SJCRH30 (cell line): ENCODE data around the gene ZNF746. TPM values are rescaled to one million over a fixed set of nuclear protein-coding genes. Genes with fewer than 3 reads are reported as not detected.

Experiments used
- DNase-seq, 2 experiments: peaks; one replicate each; pipeline ENCODE4 v3.0.0-alpha.2; 2015 to 2020
- H3K27ac ChIP-seq: fragments of 250-450 bp; sonication (Bioruptor Pico); 2 replicates; pipeline ENCODE4 v1.5.1; 2020; ENCODE audit warnings: mild to moderate bottlenecking, moderate library complexity
- H3K27me3 ChIP-seq: fragments of 250-450 bp; sonication (Bioruptor Pico); 2 replicates; pipeline ENCODE4 v1.5.1; 2020; ENCODE audit warnings: mild to moderate bottlenecking, moderate library complexity
- H3K36me3 ChIP-seq: fragments of 250-450 bp; sonication (Bioruptor Pico); 2 replicates; pipeline ENCODE4 v1.5.1; 2020; ENCODE audit warnings: mild to moderate bottlenecking, moderate library complexity
- H3K4me1 ChIP-seq: fragments of 250-450 bp; sonication (Bioruptor Pico); 2 replicates; pipeline ENCODE4 v1.5.1; 2020; ENCODE audit warnings: mild to moderate bottlenecking, moderate library complexity
- H3K4me3 ChIP-seq: fragments of 250-450 bp; sonication (Bioruptor Pico); 2 replicates; pipeline ENCODE4 v1.5.1; 2020; ENCODE audit warnings: mild to moderate bottlenecking, moderate library complexity
- H3K9me3 ChIP-seq: fragments of 250-450 bp; sonication (Bioruptor Pico); replicated peaks from 2 replicates; pipeline ENCODE4 v1.5.1; 2020; ENCODE audit warnings: mild to moderate bottlenecking, moderate library complexity
- total RNA-seq: library from RNA; depleted of rRNA; stranded (reverse); fragments of >200 nt; shearing (Covaris generic); gene quantifications from 2 replicates; pipeline ENCODE4 v1.2.3, GENCODE V29; 2014

Gene ZNF746
- total RNA-seq, 1 experiment from 2014 or later: 14.6 TPM

DNA sequence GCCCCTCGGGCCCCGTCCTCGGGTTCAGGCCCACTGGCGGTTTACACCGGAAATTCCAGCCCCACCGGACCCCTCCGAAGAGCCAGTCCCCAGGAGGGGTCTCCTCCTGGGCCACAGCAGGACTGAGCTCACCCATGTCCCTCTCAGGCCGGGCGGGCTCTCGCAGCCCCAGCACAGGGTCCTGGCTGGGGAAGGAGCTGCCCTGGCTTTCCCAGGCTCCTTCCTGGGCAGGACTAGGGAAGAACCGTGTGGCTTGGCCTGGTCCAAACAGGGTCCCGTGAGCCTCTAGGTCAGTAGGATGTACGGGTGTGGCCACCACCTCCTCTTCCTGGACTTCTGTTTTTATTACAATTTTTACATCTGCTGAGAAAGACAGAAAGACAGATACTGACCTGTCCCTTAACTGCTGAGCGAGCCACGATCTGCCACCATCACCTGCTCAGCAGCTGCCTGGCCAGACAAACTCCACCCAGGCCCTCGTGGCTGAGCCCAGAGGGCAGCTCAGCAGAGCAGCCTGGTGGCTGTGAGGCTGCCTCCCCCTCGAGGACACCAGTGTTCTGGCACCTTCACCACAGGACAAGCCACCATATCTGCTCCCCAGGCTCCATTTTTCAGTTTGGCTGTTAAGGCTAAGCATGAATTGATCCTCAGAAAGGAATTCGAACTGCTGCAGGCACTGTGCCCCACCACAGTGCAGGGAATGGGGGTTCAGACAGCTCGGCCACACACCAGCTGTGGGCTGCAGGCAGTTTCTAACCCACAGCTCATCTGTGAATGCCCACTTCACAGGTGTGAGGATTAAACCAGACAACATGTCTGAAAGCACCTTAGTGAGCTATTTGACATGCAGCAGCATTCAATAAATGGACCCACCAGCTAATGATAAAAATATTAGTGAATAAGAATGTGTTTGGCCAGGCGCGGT lies 22.2 kb downstream of the ZNF746 start:
- Histone ChIP-seq H3K4me1 (no peaks in the 10 kb centered on the region), H3K27ac (no peak overlapping the region), H3K9me3 (peaks cover 7% of the 10 kb centered on the region; the same call in 1 of the 2 replicates), H3K27me3 (no peaks in the 10 kb centered on the region), H3K4me3 (no peak overlapping the region), H3K36me3 (peaks cover 49% of the 10 kb centered on the region)
- no peak for DNase-seq

DNA sequence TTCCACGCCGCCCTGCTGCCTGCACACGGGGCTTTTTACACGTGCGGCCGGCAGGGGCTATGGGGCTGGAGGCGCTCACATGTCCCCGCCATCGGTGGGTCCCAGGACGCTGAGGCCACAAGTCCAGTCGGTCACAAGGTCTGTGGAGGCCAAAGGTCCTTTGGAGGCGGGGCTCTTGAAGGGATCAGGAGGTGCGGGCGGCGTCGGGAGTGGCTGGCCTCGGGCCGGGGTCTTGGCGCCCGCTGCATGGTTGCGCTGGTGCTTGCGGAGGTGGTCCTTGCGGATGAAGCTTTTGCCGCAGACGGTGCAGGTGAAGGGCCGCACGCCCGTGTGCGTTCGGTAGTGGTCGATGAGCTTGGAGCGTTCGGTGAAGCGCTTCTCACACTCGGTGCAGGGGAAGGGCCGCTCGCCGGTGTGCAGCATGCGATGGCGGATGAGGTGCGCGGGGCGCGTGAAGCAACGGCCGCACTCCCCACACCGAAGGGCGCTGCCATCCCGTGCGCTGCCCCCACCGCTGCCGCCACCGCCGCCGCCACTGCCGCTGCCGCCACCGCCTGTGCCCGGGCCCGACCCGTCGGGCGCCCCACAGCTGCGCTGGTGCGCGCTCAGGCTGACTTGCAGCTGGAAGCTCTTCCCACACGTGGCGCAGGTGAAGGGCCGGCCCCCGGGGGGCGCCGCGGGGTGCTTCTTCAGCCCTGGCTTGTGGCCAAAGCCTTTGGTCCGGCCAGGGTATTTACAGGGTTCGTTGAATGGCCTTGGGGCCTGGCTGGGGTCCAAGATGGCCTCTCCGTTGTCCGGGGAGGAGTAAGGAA lies 23.1 kb downstream of the ZNF746 start:
- H3K9me3 ChIP-seq: peaks cover 7% of the 10 kb centered on the region; the same call in 1 of the 2 replicates
- no peaks in the 10 kb centered on the region for H3K4me1 ChIP-seq
- H3K27me3 ChIP-seq: no peaks in the 10 kb centered on the region
- no peak for DNase-seq
- H3K4me3 ChIP-seq: no peak overlapping the region
- peaks cover 43% of the 10 kb centered on the region for H3K36me3 ChIP-seq
- no peak overlapping the region for H3K27ac ChIP-seq

DNA sequence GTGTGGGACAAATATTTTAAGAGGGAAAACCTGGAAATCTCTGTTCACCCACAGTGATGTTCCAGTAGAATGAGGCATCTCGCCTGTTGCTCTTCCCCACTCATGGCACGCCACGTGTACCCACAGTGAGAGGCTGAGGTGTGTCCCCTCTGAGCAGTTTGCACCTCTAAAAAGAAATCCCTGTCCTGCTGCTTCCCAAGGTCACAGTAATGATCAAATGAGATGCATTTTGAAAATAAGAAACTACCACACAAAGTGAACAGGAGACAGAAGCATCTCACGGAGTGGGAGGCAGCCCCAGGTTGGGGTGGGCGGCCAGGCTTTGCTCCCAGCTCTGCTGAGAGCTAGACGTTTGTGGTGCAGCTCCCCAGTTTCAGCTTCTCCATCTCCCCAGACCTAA lies 24.4 kb downstream of the ZNF746 start:
- Histone ChIP-seq H3K4me1 (no peaks in the 10 kb centered on the region), H3K27me3 (no peaks in the 10 kb centered on the region), H3K36me3 (peaks cover 36% of the 10 kb centered on the region), H3K27ac (no peak overlapping the region), H3K9me3 (peaks cover 3% of the 10 kb centered on the region; the same call in 1 of the 2 replicates), H3K4me3 (no peak overlapping the region)
- DNase-seq: no peak

DNA sequence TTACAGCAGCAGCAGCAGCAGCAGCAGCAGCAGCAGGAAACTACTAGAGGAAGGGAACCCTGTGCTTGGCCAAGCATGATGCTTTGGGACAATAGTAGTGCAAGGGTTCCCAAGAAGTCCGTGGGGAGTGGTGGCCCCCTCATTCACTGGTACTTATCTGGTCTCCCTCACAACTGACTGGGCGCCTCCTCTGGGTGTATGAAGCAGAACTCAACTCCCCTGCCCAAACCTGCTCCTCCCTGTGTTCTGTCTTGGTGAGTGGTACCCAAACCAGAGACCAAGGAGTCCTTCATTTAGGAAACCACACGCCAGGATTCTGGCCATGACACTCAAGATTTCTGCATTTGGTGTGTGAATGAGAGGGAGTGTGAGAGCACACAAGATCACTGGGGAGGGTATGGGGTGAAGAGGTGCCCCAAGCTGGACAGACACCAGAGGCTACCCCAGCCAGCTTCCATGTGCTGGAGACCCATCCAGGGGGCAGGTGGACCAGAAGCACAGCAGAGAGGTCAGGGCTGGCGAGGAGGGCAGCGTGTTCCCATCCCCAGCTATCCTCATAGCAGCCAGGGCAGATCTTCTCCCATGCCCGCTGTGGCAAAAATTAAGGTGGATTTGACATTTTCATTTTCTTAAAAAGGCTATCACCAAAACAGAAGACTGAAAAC lies 26.2 kb downstream of the ZNF746 start:
- Histone ChIP-seq H3K27ac (no peak overlapping the region), H3K4me3 (no peak overlapping the region), H3K36me3 (peaks cover 26% of the 10 kb centered on the region), H3K27me3 (no peaks in the 10 kb centered on the region), H3K9me3 (peaks cover 3% of the 10 kb centered on the region; the same call in 1 of the 2 replicates), H3K4me1 (no peaks in the 10 kb centered on the region)
- no peak for DNase-seq

DNA sequence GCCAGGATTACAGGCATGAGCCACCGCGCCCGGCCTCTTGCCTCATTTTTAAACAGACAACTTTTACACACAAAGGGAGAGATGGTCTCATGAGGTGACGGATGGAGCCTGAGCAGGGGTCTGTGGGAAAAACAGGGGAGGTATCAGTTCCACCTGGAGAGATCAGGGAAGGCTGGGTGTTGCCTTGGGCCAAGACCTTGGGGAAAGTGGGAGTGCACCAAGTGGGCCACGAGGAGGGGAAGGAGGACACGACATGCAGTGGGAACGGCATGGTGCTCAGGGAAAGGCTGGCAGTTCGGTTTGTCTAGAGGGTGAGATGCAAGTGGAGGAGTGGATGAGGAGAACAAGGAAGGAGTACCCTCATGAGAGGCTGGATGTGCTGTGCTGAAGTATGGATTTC lies 27.8 kb downstream of the ZNF746 start:
- H3K9me3 ChIP-seq: no peaks in the 10 kb centered on the region
- H3K4me1 ChIP-seq: no peaks in the 10 kb centered on the region
- H3K4me3 ChIP-seq: no peak overlapping the region
- no peak overlapping the region for H3K27ac ChIP-seq
- peaks cover 12% of the 10 kb centered on the region for H3K36me3 ChIP-seq
- H3K27me3 ChIP-seq: no peaks in the 10 kb centered on the region
- no peak for DNase-seq

DNA sequence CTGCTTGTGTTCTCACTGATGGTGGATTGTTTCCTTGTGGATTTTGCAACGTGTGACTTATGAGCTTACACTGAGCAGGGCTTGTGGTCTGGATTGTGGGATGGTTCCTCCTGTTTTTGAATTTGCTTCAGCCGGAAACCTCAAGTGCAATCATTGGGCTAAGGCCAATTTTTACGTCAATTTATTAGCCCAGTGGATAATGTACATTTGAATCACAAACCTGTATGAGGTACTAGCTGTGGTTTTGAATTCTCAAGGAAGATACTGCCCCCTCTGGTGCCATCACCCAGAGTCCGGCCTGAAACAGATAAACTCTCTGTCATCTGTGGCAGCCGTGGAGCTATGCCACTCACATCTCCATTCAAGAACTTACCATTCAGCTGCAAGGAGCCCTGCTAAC lies 29.4 kb downstream of the ZNF746 start:
- no peaks in the 10 kb centered on the region for H3K27me3 ChIP-seq
- no peak for DNase-seq
- H3K36me3 ChIP-seq: no peaks in the 10 kb centered on the region; the same call in 1 of the 2 replicates
- no peaks in the 10 kb centered on the region for H3K9me3 ChIP-seq
- no peaks in the 10 kb centered on the region for H3K4me1 ChIP-seq
- H3K4me3 ChIP-seq: no peak overlapping the region
- H3K27ac ChIP-seq: no peak overlapping the region

DNA sequence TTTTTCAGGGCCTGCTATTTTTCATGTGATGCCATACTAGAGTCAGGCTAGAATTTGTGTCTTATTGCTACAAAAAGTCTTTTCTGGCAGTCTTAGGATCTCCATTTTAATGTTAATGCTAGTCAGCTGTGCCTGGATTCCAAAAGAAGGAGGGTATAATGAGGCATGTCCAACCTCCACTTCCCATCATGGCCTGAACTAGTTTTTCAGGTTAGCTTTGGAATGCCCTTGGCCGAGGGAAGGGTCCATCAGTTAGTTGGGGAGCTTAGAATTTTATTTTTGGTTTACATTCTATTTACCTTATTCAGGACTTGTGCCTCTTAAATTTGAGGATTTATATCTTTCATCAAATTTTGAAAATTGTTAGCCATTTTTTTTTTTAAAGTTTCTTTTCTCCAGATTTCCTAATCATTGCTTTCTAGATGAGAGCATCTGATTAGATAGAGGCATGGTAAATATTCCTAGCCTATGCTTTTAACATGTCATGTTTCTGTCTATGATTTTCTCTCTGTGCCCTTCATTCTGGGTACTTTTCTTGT lies 30.2 kb downstream of the ZNF746 start:
- Histone ChIP-seq H3K27ac (no peak overlapping the region), H3K27me3 (no peaks in the 10 kb centered on the region), H3K36me3 (no peaks in the 10 kb centered on the region), H3K4me1 (no peaks in the 10 kb centered on the region), H3K9me3 (no peaks in the 10 kb centered on the region), H3K4me3 (no peak overlapping the region)
- DNase-seq: no peak

DNA sequence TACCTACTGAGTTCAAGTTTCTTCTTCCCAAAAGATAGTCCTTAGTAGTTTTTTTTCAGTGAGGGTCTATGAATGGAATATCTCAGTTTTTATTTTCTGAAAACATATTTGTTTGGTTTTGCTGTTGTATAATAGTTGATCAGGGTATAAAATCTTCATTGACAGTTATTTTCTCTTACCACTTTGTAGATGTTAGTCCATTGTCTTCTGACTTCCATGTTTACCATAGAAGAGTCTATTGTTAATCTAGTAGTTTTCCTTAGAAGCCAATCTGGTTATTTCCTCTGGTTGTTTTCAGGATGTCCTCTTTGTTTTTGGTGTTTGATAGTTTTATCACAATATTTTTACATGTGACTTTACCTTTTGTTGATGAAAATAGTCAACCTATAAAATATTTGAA lies 31.2 kb downstream of the ZNF746 start:
- no peak overlapping the region for H3K27ac ChIP-seq
- H3K4me1 ChIP-seq: no peaks in the 10 kb centered on the region
- no peaks in the 10 kb centered on the region for H3K27me3 ChIP-seq
- no peak overlapping the region for H3K4me3 ChIP-seq
- H3K36me3 ChIP-seq: no peaks in the 10 kb centered on the region
- DNase-seq: no peak
- no peaks in the 10 kb centered on the region for H3K9me3 ChIP-seq

DNA sequence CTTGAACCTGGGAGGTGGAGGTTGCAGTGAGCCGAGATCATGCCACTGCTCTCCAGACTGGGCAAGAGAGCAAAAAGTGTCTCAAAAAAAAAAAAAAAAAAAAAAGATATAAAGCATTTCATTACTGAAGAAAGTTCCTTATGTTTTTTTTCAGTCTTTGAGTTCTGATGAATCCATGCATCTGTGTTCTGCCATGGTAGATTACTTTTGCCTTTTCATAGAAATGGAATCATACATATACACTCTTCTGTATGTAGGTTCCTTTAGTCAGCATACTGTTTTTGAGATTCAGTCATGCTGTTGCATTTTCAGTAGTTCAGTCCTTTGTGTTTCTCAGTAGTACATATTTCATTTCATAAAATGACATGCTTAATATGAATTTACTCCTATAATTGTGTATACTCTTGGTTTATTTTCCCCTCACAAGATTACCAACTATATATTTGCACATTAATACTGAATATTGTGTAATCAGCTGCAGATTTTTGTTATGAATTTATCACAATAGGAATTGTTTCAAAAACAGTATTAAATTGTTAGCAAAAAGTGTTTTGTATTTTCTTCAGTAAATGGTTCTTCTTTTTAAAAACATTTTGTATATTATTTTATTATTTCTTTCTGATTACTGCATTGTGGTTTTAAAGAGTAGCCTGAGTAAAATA lies 34.0 kb downstream of the ZNF746 start:
- DNase-seq: no peak
- Histone ChIP-seq H3K27me3 (no peaks in the 10 kb centered on the region), H3K4me3 (no peak overlapping the region), H3K9me3 (no peaks in the 10 kb centered on the region), H3K36me3 (no peaks in the 10 kb centered on the region), H3K4me1 (no peaks in the 10 kb centered on the region), H3K27ac (no peak overlapping the region)

DNA sequence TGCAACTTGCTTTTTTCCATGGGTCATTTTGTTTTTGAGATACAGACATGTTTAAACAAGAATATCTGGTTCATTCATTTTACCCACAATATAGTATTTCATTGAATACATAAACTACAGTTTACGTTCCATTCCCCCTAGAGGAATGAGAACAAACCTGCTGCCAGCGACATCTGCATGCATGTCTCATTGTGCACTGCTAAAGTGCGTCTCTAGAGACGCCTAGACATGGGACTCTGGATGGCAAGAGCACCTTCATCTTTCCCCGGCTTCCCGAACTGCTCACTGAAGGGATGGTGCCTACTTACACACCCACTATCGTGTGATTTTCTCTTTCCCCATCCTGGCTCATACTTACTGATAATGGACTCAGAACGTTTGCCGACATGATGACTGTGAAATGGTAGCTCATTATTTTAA lies 35.5 kb downstream of the ZNF746 start:
- H3K27me3 ChIP-seq: no peaks in the 10 kb centered on the region
- H3K4me3 ChIP-seq: no peak overlapping the region
- no peaks in the 10 kb centered on the region for H3K9me3 ChIP-seq
- DNase-seq: no peak
- no peak overlapping the region for H3K27ac ChIP-seq
- no peaks in the 10 kb centered on the region for H3K36me3 ChIP-seq
- no peaks in the 10 kb centered on the region for H3K4me1 ChIP-seq

DNA sequence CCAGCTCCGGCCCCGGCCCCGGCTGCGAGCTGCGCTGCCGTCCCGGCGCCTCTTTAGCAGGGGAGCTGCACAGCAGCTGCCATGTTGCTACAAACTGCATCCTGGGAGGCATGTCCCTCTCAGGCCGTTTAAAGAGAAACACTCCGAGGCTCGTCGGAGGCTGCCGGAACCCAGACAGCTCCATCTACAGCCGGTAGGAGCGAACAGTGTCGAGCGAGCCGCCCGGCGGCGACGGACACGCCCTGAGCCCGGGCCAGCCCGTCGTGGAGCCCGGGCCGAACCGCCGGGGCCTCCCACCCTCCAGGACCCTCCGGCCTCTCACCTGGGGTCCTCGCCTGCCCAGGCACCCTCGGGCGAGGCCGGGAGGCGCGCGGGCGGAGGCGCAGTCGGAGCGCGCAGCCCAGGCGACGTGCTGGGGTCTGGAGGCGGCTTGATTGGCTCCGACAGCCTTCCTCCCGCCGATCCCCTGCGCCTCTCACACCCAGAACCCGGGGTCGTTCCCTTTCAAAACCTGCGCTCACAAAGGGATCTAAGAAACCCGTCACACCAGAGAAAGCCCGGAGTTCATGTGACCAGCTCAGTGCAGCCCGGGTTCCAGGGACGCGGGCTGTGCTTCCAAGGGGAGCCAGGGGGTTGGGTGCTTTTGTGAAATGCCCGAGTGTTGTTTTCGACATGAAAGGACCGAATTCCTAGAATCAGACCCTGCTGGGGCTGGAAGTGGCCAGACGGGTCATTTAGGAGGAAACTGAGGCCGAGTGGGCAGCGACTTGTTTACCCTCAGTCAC lies 36.9 kb downstream of the ZNF746 start, which contains the start of gene ZNF777:
Gene ZNF777 (minus strand): TSS at position 570 of the 785 bp plus-strand sequence. CDS start 5,040 bp downstream, outside the sequence.
- H3K36me3 ChIP-seq: no peaks in the 10 kb centered on the region
- DNase-seq: peak; percentile 82 to 87
- H3K27me3 ChIP-seq: no peaks in the 10 kb centered on the region
- peak within 1 kb of the TSS; percentile 80 for H3K4me3 ChIP-seq
- no peaks in the 10 kb centered on the region for H3K4me1 ChIP-seq
- H3K9me3 ChIP-seq: no peaks in the 10 kb centered on the region
- H3K27ac ChIP-seq: peak within 1 kb of the TSS; percentile 40

DNA sequence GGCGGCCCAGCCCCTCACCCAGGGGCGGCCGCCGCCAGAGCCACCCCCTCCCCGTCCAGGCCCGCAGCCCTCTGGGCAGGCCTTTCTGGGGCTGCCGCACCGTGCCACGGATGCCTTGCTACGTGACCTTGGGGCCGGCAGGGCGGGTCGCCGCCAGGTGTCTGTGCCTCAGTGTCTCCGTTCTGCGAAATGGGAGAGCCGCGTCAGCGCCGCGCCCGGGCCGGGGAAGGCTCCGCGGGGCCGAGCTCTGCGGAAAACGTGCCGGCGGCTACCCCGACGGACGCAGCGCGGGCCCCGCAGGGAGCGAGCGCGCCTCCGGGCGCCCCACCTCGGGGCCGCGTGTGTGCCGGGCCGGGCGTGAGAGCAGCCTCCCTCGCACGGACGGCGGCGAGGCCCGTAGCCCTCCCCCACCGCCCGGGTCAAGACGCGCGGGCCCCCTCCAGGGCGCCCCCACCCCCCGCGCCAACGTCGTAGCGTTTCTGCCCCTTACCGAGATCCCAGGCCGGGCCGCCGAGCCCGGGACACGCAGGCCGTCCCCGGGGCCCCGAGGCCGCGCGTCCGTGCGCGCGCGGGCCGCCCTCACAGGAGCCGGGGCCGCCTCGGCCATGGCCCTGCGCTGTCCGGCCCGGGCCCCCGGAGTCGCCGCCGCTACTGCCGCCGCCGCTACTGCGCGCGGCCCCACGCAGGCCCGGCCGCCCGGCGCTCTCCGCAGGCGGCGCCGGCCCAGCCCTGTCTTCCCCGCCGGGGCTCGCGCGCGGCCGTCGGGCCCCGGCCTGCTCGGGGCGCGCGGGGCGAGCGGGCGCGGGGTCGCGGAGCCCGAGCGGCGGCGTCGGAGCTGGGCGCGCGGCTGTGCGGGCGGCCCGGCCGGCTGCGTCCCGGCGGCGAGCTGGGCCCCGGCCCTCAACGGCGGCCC lies 37.8 kb downstream of the ZNF746 start:
- Histone ChIP-seq H3K4me1 (no peaks in the 10 kb centered on the region), H3K27me3 (no peaks in the 10 kb centered on the region), H3K36me3 (no peaks in the 10 kb centered on the region), H3K9me3 (no peaks in the 10 kb centered on the region), H3K27ac (no peak overlapping the region), H3K4me3 (peak overlapping the region; percentile 80)
- peak in 1 of 2 experiments; percentile 31 for DNase-seq

DNA sequence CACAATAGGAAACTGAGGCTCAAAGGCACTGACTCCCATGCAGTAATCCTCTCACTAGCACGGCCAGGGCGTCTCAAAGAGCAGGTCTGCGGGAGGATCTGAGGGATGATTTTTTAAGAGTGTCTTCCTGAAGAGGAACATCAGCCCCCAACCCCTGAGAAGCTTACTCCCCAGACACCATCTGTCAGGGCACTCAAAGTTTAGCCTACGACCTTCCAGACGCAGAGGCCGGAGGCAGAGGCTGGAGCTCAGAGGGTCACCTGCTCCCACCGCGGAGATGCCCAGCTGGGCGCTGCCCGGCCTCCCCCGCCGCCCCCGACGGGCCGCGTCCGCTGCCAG lies 38.4 kb downstream of the ZNF746 start:
- H3K4me3 ChIP-seq: no peak overlapping the region
- no peak for DNase-seq

More for the DNA sequence above, 38.4 kb downstream of the ZNF746 start:
- H3K9me3 ChIP-seq: no peaks in the 10 kb centered on the region
- H3K4me1 ChIP-seq: no peaks in the 10 kb centered on the region
- 0 out of 2 replicates have a peak, but pooled peaks cover 3% of the 10 kb centered on the region for H3K36me3 ChIP-seq
- H3K27ac ChIP-seq: no peak overlapping the region
- H3K27me3 ChIP-seq: no peaks in the 10 kb centered on the region
